ENCODE measurements around the gene SDC4.

The SDC4 gene

GRCh38 chr20:45346291-45346718, 1.9 kb downstream of the SDC4 start:
- no peaks in the 10 kb centered on the region for H3K9me3 ChIP-seq (ENCODE audit: control insufficient read depth, insufficient read depth, low read depth, low read length)
- no peak overlapping the region for H3K4me3 ChIP-seq (ENCODE audit: low read depth, low read length)
- no peak overlapping the region for H3K27ac ChIP-seq (ENCODE audit: extremely low read depth, low read depth, low read length)
- CTCF ChIA-PET: interaction anchor here (1.6 to 2.5 kb wide), 3 partner anchors 16 to 425 kb away, joined by 5 to 11 read pairs (median 9); partner anchors contain the start of gene SYS1
- TF ChIP-seq ZNF335 (tag by site-specific recombination; conservative IDR thresholded peaks at IDR 0.05) (peak; percentile 63), ZNF155 (tag by site-specific recombination; IDR thresholded peaks at IDR 0.05) (no peak)
- POLR2A ChIA-PET: interaction anchor here (0.6 to 3.5 kb wide), 6 partner anchors 9 to 88 kb away, joined by 3 to 31 read pairs (median 7); partner anchors contain the start of gene SYS1
- H3K4me1 ChIP-seq (ENCODE audit: control insufficient read depth, insufficient read depth, low read length): peaks cover 37% of the 10 kb centered on the region
- no peaks in the 10 kb centered on the region for H3K36me3 ChIP-seq (ENCODE audit: control insufficient read depth in 2 of 2, insufficient read depth in 1 of 2, low read length in 2 of 2)

- Histone ChIP-seq H3K36me3 (ENCODE audit: control insufficient read depth in 2 of 2, insufficient read depth in 1 of 2, low read length in 2 of 2) (peaks cover 0 to 5% of the 10 kb centered on the region in 2 experiments; a peak in 1 of 3 replicates), H3K9me3 (ENCODE audit: control insufficient read depth, insufficient read depth, low read depth, low read length) (no peaks in the 10 kb centered on the region), H3K4me1 (ENCODE audit: control insufficient read depth, insufficient read depth, low read length) (peaks cover 38% of the 10 kb centered on the region), H3K4me3 (ENCODE audit: low read depth, low read length) (no peak overlapping the region), H3K27ac (ENCODE audit: extremely low read depth, low read depth, low read length) (no peak overlapping the region)
- ChIA-PET CTCF (interaction anchor here (0.9 to 2.0 kb wide), 2 partner anchors 14 to 18 kb away, joined by 3 to 8 read pairs; partner anchors contain the start of gene SYS1), POLR2A (interaction anchor here (0.6 to 1.3 kb wide), 2 partner anchors 24 to 32 kb away, joined by 3 to 4 read pairs; no protein-coding TSS in a partner anchor)
- TF ChIP-seq ZNF311 (tag by site-specific recombination; IDR thresholded peaks at IDR 0.05; ENCODE audit: borderline replicate concordance) (no peak), ZNF23 (tag by site-specific recombination; IDR thresholded peaks at IDR 0.05; ENCODE audit: borderline replicate concordance) (no peak), ZNF624 (tag by site-specific recombination; IDR thresholded peaks at IDR 0.05) (no peak), ZNF202 (tag by site-specific recombination; IDR thresholded peaks at IDR 0.05; ENCODE audit: borderline replicate concordance) (no peak), ZNF394 (tag by site-specific recombination; IDR thresholded peaks at IDR 0.05; ENCODE audit: borderline replicate concordance) (no peak), ZNF704 (tag by site-specific recombination; IDR thresholded peaks at IDR 0.05) (no peak), ZNF518A (tag by site-specific recombination; conservative IDR thresholded peaks at IDR 0.05; ENCODE audit: low read depth) (no peak), ZBTB26 (tag by site-specific recombination; optimal IDR thresholded peaks at IDR 0.05) (no peak), ZNF292 (tag by site-specific recombination; IDR thresholded peaks at IDR 0.05; ENCODE audit: borderline replicate concordance, low read depth) (no peak), ZNF645 (tag by site-specific recombination; IDR thresholded peaks at IDR 0.05) (no peak), ZSCAN16 (tag by site-specific recombination; IDR thresholded peaks at IDR 0.05) (no peak), PRDM1 (tag by site-specific recombination; IDR thresholded peaks at IDR 0.05) (no peak), ZNF274 (IDR thresholded peaks at IDR 0.05; ENCODE audit: low read length) (no peak), ZNF274 (tag by site-specific recombination; IDR thresholded peaks at IDR 0.05; ENCODE audit: borderline replicate concordance) (no peak), OSR2 (tag by site-specific recombination; IDR thresholded peaks at IDR 0.05) (peak; percentile 19; the same call in 1 of the 2 replicates)
- TF ChIP-seq, protein P1, sequence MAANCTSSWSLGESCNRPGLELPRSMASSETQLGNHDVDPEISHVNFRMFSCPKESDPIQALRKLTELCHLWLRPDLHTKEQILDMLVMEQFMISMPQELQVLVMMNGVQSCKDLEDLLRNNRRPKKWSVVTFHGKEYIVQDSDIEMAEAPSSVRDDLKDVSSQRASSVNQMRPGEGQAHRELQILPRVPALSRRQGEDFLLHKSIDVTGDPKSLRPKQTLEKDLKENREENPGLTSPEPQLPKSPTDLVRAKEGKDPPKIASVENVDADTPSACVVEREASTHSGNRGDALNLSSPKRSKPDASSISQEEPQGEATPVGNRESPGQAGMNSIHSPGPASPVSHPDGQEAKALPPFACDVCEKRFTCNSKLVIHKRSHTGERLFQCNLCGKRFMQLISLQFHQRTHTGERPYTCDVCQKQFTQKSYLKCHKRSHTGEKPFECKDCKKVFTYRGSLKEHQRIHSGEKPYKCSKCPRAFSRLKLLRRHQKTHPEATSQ (tag by site-specific recombination; IDR thresholded peaks at IDR 0.05): no peak
Observed at GRCh38 chr20:45345104-45345936, 2.9 kb downstream of the SDC4 start.

All from HEK293 (cell line).